IPS DF 19.7 (cell line): ENCODE data around the gene PRLR.
A peak's percentile ranks its signal among the peaks of the same experiment; 100 is the strongest.

ENCODE experiments used
- DNase-seq: peaks from one replicate; pipeline ENCODE4 v3.0.0-alpha.2; 2013; ENCODE audit warnings: low read depth, low spot score

The PRLR gene

DNA sequence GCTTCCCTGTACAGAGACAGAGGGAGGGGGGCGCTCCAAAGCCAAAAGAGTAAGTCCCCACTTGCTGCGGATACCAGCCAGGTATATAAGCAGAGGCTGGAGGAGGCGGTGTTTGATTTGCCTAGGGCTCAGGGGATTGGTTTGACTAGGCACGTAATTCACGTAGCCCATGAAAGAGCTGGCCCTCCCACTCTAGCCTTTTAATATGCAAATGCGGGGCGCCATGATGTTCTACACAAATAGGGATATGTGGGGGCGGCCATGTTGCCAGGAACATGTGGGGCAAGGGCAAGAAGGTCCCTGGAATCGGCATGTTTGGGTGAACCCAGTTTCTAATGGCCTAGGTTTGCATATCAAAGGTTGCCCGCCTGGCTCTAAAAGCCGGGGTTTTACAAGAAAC is 3.3 kb upstream of the PRLR start:
- no peak for DNase-seq

DNA sequence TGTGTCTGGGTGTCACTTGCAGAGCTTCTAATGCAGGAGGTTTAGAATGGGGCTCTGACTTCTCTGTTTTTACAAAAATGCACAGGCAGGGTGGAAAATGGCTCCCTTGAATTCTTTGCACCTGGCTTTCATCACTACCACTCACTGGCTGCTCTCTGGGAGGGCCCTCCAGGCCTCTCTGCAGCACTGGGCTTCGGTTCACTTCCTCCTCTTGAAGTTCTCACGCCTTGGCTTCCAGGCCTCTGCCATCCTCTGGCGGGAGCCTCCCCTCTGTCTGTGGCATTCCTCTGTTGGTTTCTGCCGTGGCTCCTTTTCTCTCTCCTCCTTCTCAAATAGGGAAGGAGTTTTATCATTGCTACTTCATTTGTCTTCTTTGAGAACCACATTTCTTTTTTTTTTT is 2.8 kb upstream of the PRLR start:
- DNase-seq = no peak

DNA sequence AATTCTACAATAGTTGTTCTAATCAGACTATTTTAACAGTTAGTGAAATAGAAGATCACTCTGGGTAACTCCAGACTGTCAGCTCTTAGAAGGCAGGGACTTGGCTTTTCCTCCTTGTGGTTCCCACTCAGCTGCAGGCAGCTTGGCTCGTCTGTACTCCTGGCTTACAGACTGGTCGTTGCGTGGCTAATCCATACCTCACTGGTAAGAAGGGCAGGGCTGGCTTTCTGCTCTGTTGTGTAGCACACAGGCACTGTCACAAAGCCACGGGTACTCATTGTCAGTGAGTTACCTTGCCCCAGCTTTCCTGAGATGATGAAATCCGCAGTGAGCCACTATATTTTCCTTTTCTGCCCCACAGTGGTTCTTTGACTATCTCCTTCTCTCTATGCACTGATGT is 1.8 kb upstream of the PRLR start:
- DNase-seq = no peak

DNA sequence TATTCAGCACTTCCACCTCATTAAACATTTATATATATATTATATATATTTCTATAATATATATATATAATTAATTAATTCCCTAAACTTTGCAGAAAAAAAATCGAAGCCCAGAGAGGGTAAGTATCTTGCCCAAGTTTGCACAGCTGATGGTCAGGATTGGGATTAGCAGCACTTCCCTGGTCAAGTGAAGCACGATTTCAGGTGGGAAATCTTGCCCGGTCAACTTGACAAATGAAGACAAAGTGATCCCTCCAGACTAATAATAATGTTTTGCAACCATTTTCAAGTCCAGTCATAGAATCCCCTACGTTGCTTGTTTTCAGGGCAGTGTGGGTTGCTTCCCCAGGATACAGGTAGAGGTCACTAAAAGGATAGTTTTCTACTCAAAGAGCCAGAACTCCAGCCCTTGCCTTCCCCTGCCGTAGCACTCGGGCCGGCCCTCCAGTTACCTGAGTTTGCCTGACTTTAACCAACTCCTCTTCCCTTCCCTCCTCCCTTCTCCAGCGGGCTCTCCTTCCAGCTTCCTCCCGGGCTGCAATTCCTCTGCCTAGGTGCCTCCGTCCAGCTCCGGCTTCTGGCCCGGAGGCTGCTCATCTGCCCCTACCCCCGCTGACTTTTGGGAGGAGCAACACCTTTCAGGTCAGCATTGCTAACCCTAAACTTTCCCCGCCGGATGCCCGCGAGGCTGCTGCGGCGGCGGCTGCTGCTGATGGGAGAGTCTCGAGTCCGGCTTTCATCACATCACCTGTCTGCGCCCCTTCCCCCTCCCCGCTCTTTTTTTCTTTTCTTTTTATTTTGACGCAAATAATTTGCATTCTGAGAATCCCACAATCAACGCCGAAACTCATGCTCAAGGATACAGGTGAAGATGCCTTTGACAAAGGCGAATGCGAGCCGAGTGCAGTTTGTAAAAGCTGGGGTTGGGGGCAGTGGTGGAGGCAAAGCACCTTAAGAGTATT is 930 bp downstream of the PRLR start:
- DNase-seq = peak; percentile 54

DNA sequence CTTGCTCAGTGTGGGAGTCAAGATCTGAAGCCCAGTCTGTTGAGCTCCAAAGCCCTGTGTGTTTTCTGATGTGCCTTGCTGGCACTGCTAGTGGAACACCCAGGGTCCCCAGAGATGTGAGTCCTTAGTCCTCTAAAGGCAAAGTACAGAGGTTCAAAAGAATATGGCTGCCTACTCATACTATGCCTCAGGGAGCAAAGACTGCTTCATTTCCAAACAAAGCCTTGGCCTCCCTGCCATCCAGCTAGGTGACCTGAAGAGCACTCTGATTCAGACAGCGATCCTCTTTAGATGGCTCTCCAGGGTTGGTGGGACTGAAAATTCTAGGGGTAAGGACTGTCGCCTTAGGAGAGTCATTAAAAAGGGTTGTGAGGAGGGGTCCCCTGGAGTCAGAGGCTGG is 2.0 kb downstream of the PRLR start:
- DNase-seq = no peak

DNA sequence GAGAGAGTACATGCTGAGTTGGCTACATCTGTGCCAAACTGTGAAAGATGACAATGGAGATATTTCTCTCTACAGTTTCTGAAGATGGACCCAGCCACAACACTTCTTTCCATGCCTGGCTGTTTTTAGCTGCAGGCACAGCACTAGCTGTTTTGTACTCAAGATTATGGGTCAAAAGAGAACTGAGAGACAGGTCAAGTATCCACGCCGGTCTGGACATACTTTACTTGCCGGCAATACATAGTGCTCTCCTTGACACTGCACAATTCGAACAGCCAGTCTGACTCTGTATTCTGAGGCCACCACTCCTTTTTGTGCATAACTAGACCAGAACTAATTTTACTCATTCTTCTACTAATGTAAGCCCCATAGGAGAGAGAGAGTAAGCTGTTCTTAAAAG is 2.6 kb downstream of the PRLR start:
- no peak for DNase-seq

DNA sequence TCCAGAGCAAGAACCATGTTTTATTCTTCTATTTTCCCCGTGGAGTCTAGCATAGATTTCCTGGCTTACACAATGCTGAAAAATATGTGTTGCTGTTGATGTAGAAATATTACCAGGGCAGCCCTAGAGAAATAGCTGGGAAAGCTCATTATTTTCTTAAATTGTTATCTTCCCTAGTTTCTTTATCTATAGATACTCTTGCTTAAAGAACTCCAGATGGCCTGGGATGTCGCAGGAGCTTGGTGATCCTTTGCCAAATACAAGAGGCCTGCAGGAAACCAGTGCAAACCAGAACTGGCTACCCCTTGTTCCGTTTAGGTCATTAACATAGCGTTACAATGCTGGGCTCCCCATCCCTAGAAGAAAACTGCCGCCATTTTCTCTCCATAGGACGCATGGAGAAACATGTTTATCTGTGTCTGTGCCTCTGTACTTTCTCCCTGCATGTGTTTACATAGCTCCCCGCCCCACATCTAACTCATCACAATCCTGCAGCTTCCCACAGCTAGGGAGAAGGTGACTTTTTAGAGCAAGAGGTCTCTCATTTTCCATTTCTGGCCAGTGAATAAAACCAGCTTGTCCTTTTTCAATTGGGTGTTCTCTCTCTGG is 6.4 kb downstream of the PRLR start:
- DNase-seq = no peak

DNA sequence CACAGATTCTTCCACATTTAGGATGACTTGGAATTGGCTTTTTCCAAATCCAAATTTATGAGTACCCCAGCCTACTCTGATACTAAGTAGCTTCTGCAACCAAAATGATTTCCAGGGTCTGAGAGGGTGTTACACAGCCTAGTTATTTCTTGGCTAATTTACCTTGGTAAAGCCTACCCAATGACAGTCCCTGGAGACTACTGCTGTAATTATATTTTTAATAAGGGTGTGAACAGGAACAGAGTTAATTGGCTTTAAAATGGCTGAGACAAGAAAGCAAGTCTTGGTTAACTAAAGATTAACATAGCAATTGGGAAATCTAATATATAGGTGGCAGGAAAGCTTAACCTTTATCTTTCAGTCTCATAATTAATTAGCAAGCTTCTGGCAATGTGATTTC is 9.3 kb downstream of the PRLR start:
- no peak for DNase-seq

DNA sequence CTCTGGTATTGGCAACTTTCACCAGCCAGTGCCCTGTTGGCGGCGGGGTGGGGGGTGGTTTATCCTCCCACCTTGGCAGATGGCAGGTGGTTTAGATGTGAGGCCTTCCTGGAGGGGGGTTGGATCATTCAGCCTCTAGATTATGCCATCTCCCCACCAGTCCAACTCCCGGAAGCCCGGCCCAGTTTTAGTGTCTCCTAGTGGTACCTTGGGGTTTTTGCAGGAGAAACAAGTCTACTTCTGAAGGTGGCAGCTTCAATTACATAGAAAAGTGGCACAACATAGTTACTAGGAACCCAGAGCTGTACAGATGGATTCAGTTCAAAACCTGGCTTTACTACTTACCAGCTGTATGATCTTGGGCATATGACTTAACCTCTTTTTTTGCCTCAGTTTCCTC is 11.3 kb downstream of the PRLR start:
- no peak for DNase-seq

DNA sequence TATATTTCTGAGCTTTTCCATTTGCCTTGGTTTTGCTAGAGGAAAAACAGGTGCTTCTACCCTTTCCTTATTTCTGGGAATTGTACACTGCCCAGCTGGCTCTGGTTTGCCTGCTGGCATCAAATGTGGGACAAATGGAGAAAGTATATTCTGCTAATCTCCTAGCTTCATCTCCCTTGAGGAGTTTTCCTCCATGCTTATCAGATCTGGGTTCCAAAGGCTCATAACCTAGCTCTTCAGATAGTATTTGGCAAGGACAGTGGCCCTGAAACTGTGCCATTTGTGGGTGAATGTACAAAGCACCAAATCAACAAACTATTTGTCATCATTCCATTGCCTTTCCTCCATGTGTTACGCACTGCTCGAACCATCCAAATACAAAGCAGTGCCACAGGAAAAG is 16.2 kb downstream of the PRLR start:
- DNase-seq = no peak

DNA sequence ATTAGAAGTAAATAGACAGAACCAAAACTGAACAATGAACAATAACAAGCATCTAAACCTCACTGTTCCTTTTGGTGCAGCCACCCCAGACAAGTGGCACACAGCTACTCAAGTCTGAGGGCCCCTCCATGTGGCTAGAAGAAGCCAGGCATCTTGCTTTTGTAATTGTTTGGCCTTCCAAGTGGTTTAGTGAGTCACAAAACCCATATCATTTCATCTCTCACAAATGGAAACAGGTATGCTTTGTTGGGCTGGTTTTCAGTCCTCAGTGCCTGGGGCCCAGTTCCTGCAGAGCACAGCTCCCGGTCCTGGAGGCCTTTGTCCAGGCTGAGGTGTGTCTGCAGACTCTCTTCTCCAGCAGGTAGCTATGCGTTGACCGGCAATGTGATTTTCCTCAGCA is 16.7 kb downstream of the PRLR start:
- DNase-seq = no peak

DNA sequence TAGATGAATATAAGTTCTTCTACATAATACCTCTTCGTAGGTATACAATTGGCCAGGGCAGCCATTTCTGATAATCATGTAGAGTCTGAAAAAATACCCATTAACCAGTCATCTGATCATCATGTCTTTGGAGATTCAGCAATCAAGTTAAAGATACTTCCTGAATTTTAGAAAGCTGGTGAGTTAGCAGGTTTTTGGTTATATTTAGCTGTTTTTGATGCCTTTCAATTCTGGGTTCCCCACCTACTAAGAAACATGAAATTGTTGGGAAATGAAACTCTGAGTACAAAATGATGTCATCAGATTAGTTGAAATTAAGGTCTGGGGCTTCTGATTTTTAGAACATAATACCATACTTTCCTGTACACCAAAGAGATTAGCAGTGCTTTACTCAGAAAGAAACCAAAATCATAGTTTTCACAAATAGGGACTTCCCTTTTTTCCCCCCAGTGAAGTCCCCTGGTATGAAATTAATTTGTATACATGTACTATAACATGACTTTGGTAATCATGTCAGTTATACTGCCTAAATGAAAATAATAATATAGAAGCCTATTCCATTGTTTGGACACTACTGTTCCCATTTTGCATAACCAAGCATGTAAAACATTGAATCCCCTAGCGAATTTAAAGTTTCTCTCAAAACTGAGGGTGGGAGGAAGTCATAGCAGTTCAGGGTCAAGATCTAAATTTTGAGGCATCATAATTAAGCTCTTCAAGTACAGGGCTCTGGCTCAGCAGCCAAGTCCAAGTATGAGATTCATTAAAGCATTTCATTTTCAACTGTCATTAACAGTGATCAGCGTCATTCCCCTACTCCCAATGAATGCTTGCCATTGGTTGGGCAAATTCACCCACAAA is 17.9 kb downstream of the PRLR start:
- DNase-seq = no peak

DNA sequence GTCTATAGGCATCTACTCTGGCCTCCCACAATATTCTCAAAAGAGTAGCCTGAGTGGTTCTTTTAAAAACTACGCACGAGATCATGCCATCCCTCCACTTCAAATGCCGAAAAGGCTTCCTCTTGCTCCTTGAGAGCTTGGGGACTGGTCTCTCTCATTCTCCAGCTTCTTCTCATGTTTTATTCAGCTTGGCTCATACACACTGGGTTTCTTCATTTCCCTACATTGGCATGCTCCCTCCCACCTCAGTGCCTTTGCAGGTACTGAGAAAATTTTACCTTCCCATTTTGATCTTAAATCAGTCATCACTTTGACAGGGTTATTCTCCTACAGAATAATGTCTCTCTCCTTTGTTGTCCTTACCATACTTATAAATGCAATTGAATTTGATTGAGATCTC is 20.4 kb downstream of the PRLR start:
- no peak for DNase-seq

DNA sequence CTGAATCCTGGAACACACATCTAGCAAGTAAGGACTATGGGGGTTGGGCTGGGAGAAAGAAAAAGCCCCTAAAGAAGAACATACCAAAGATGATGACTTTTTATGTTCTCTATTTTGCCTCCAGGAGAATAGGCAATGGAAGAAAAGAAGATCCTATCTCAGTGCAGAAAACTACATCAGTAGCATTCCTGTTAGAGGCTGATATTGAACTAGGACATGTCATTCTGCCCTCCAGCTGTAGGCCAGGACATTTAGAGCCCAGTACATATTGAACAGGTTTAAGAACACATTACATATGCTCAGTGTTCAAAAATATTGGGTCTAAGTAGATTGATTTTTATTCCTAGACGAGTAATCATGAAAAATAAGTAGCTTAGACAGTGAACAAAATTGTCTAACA is 24.7 kb downstream of the PRLR start:
- DNase-seq = no peak

DNA sequence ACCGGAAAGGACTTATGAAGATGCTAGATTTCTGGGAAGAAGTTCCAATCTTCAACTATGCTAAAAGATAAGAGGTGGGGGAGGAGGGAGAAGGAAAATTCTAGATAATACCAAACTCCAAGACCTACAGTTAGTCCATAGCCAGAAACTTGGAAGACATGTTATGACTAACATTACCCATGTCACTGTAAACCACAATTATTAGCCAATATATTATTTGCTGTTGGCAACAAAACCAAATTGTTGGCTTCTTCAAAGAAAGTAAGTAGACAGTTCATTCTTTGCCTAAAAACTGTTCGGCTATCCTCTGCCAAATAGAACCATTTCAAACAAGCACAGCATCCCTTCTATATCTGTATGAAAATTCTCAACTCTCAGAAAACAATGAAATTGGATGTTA is 25.1 kb downstream of the PRLR start:
- DNase-seq = no peak

DNA sequence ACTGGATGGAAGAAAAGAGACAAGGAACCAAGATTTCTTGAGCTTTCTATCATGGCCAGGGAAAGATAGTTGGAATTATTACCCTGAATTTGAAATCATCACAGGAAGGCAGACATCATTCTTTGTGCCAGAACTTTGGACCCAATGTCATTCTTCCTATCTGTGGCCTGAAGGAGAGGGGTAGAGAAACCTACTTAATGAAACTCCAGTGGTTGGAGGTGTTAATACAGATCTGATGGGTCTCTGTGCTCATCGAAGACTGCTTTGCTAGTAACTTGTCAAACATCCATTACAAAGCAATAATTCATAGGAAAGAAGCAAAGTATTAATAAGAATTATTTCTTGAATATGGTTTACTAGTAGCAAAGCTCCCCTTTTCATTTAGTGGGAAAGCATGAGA is 26.9 kb downstream of the PRLR start:
- DNase-seq = no peak

DNA sequence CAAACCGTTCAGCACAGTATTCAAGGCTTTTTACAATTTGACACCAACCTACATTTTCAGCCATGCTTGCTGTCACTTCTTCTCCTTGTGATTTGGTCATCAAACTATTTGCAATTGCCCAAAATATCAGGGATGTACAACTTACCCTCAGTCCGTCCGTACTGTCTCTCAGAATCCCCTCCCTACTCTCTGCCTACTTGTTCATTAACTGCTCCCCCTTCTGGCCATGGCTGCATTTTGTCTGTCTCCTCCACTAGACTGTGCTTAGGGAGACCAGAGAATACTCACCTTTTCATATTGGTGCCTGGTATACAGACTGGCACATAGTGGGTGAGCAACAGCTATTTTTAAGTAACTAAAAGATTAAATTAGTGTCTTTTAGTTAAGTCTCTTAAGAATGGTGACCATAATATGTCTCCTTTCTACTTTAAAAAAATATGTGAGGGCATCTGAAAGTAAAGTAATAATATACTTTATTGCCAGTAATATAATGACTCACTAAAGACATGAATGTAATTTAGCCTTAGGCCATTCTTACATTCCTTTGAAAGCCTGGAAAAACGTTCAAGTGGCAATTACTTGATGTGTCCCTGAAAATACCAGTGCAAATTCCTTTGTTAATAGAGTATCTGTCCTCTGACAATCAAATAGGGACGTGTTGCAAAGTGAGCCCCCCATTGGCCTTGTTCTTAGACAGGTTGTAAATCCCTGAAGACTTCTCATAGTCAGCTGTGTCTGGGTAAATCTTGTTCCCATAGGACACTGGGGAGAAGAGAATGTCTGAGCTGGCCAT is 27.8 kb downstream of the PRLR start:
- peak; percentile 7 for DNase-seq

DNA sequence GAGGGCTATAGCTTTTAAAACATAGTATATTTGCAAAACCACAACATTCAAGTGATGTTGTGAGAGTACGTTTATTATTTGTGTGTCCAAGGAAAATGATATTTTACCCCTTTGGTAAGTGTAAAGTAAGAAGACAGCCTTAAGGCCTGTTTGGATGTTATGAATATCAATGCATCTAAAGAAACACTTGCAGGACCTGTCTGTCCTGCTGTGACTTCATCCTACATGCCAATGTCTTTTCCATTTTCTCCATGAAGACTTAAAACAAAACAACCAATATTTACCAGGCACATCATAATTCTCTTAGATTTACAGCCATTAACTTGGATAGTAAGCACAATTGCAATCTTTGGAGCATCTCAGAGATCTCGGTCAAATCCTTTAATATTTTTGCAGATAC is 29.0 kb downstream of the PRLR start:
- no peak for DNase-seq

DNA sequence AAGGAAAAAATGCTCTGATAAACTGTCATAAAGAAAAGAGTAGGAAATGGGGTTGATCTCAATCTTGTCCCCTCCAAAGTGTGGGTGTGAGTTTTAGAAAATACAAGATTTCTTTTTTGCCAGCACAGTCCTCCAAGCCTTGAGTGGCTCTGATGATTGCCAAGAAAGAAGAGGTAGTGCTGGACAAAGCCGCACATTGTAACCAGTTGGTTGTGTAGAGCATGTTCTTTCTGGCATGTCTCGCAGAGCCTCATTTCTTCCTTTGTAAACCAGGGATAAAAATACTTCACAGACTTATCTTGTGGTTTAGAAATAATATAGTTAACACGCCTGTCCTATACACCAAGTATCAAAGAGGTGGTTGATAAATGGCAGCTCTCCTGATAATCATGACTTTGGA is 30.4 kb downstream of the PRLR start:
- no peak for DNase-seq

DNA sequence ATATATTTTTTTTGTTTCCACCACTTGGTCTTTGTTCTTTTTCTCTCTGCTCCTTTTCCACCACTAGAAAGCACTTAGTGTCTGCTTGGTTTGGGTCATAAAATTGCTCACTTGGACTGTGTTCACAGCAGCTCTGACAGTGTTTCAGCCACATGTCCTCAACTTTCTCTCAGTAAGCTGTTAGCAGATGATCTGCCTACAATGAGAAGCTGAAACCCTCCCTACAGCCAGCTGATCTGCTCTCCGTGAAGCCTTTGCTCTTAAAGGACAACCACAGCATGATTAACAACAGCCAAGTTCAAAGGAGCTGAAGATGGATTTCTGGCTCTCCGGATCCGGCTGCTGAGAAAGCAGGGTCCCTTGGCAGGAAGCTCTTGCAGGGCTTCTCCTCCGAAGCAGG is 31.6 kb downstream of the PRLR start:
- no peak for DNase-seq

DNA sequence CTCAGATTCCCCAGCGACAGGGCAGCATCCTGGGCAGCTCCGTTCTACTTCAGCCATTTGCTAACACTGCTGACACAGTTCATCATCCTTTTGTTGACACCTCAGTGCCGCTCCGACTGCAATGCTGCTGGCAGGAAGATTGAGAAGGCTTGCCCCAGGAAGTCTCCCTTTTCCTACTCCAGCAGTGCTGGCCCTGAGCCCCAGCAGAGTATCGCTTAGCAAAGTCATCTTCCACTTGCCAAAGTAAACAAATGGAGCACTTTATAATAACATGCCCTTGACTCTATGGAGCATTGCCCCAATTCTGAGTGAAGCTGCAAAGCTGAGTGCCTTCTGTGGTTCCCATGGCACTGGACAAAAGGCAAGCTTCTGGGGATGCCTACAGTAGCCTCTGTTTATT is 32.2 kb downstream of the PRLR start:
- DNase-seq = no peak

DNA sequence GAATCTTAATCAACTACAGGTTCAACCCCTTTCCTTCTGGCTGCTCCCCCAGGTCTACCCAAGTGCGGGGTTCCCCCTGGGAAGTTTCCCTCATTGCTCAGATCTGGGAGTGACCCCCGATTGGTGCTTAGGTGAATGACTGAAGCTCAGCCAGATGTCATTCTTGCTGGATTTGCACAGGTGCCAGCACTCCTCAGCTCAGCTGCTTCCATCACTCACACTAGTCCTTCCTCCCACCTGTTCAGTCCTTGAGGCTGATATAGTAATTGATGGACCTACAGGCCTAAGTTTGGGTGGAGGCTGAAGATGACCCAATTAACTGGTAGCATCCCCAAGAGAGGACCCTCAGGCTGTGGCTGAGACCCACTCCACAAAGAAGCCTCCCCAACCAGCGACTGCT is 32.9 kb downstream of the PRLR start:
- no peak for DNase-seq
